VCaP (cell line): ENCODE data around the gene RGS14.

Experiments
- H3K27ac ChIP-seq: fragments of 450-650 bp; 2 replicates; pipeline ENCODE4 v1.5.1; 2017
- CTCF ChIP-seq: fragments of 450-650 bp; conservative IDR thresholded peaks from 2 replicates; pipeline ENCODE4 v1.5.1; 2017; ENCODE audit warnings: mild to moderate bottlenecking, moderate library complexity

Gene RGS14

GRCh38 chr5:177389241-177390169, 31.8 kb downstream of the RGS14 start:
- peak overlapping the region; percentile 52 for H3K27ac ChIP-seq
- TF ChIP-seq CTCF: no peak

- peak; percentile 99 for TF ChIP-seq CTCF
Observed at GRCh38 chr5:177390363-177391300, 32.9 kb downstream of the RGS14 start.

GRCh38 chr5:177392765-177393164, 35.0 kb downstream of the RGS14 start:
- no peak for TF ChIP-seq CTCF
- no peak overlapping the region for H3K27ac ChIP-seq

More at GRCh38 chr5:177390363-177391300, 32.9 kb downstream of the RGS14 start:
- H3K27ac ChIP-seq: peak overlapping the region; percentile 52

- no peak overlapping the region for H3K27ac ChIP-seq
- TF ChIP-seq CTCF: no peak
Observed at GRCh38 chr5:177393206-177393765, 35.6 kb downstream of the RGS14 start.

- no peak for TF ChIP-seq CTCF
Observed at GRCh38 chr5:177393990-177394389, 36.3 kb downstream of the RGS14 start.

GRCh38 chr5:177396078-177396477, 38.4 kb downstream of the RGS14 start:
- TF ChIP-seq CTCF: no peak
- H3K27ac ChIP-seq: no peak overlapping the region

More at GRCh38 chr5:177393990-177394389, 36.3 kb downstream of the RGS14 start:
- no peak overlapping the region for H3K27ac ChIP-seq
